Osteocyte (in vitro differentiated cells): ENCODE results near the gene C14orf39. TPM values are rescaled to one million over a fixed set of nuclear protein-coding genes. Genes with fewer than 3 reads are reported as not detected.

Source experiments
- DNase-seq: peaks from one replicate; pipeline ENCODE4 v3.0.0; 2021; ENCODE audit warnings: mixed read lengths; ENCODE audit not compliant: unreplicated experiment; ENCODE audit errors: extremely low spot score
- H3K27ac Mint-ChIP-seq: one replicate; pipeline ENCODE4 v1.8.0; 2021; ENCODE audit warnings: mild to moderate bottlenecking, mixed read lengths; ENCODE audit not compliant: unreplicated experiment
- H3K27me3 Mint-ChIP-seq: one replicate; pipeline ENCODE4 v1.8.0; 2021; ENCODE audit warnings: mixed read lengths; ENCODE audit not compliant: unreplicated experiment
- H3K36me3 Mint-ChIP-seq: one replicate; pipeline ENCODE4 v1.8.0; 2021; ENCODE audit warnings: mixed read lengths; ENCODE audit not compliant: unreplicated experiment
- H3K4me1 Mint-ChIP-seq: one replicate; pipeline ENCODE4 v1.8.0; 2021; ENCODE audit warnings: mixed read lengths; ENCODE audit not compliant: unreplicated experiment
- H3K4me3 Mint-ChIP-seq: one replicate; pipeline ENCODE4 v1.8.0; 2021; ENCODE audit warnings: mild to moderate bottlenecking, moderate library complexity, mixed read lengths; ENCODE audit not compliant: unreplicated experiment
- H3K9me3 Mint-ChIP-seq: one replicate; pipeline ENCODE4 v1.8.0; 2021; ENCODE audit warnings: mixed read lengths; ENCODE audit not compliant: unreplicated experiment
- total RNA-seq: library from RNA; stranded (reverse); gene quantifications from 2 replicates; pipeline ENCODE4 v1.2.1, GENCODE V29; 2021
- TF ChIP-seq, protein P1 (sequence below): fragments of 200-600 bp; sonication (generic); IDR thresholded peaks from 2 replicates; pipeline ENCODE4 v1.5.0; 2021; ENCODE audit warnings: antibody characterized with exemption, mild to moderate bottlenecking, moderate library complexity

Gene C14orf39
- total RNA-seq, 1 donor from 2014 or later = 1.1 TPM

DNA sequence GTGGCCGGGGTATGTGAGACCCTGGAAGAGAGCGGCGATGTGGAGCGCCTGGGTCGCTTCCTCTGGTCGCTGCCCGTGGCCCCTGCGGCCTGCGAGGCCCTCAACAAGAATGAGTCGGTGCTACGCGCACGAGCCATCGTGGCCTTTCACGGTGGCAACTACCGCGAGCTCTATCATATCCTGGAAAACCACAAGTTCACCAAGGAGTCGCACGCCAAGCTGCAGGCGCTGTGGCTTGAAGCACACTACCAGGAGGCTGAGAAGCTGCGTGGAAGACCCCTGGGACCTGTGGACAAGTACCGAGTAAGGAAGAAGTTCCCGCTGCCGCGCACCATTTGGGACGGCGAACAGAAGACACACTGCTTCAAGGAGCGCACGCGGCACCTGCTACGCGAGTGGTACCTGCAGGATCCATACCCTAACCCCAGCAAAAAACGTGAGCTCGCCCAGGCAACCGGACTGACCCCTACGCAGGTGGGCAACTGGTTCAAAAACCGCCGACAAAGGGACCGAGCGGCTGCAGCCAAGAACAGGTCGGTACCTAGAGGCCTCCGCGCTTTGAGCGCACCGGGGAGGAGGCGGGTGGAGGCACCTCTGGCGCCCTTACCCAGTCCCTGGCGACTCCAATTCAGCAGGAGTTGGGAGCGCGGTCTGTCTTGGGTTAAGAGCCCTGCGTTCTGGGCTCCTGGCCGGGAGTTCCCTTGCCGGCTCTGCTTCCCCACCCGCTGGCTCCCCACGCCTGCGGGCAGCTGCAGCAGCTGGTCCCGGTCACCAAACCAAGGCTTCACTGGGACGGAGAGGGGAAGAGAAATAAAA is 23.8 kb upstream of the C14orf39 start:
- Mint-ChIP-seq H3K27ac (no peak overlapping the region), H3K36me3 (no peaks in the 10 kb centered on the region), H3K4me1 (peaks cover 35% of the 10 kb centered on the region), H3K27me3 (peaks cover 93% of the 10 kb centered on the region), H3K9me3 (no peaks in the 10 kb centered on the region), H3K4me3 (peak overlapping the region; percentile 32)
- no peak for DNase-seq
- TF ChIP-seq, protein P1, sequence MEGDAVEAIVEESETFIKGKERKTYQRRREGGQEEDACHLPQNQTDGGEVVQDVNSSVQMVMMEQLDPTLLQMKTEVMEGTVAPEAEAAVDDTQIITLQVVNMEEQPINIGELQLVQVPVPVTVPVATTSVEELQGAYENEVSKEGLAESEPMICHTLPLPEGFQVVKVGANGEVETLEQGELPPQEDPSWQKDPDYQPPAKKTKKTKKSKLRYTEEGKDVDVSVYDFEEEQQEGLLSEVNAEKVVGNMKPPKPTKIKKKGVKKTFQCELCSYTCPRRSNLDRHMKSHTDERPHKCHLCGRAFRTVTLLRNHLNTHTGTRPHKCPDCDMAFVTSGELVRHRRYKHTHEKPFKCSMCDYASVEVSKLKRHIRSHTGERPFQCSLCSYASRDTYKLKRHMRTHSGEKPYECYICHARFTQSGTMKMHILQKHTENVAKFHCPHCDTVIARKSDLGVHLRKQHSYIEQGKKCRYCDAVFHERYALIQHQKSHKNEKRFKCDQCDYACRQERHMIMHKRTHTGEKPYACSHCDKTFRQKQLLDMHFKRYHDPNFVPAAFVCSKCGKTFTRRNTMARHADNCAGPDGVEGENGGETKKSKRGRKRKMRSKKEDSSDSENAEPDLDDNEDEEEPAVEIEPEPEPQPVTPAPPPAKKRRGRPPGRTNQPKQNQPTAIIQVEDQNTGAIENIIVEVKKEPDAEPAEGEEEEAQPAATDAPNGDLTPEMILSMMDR = no peak

DNA sequence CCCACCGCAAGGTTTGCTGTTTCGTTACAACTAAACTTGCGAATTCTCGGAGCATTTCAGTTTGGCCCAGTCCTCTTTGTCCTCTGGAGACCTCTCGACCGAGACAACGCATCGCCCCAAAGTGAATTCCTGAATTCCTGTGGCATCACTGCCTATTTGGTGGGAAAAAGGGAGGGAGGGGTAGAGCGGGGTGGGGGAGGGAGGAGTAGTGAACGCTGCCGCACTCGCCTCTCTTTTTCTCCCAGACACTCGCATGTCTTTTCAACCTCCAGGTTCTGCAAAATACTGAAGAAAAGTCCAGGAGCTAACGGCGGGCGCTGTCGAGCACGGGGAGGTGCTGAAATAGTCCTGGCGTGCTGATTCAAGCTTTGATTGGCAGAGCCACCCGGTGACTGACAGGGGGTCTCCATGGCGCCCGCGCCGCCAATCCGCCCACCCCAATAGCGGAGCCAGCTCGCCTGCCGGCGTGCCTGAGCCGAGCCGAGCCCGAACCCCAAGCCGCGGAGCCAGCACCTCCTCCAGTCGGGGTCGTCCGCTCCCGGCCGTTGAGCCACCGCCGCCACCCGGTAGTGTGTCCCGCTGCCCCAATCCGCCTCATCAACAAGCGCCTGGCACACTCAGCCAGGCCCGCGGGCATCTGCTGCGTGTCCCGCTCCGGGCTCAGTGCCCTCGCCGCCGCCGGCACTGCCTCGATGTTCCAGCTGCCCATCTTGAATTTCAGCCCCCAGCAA is 23.0 kb upstream of the C14orf39 start, which contains the start of gene SIX6:
Gene SIX6 (plus strand): TSS at position 440 of the 731 bp plus-strand sequence. CDS start 253 bp downstream, at position 693.
- H3K9me3 Mint-ChIP-seq = no peaks in the 10 kb centered on the region
- DNase-seq = no peak
- TF ChIP-seq, protein P1 = no peak
- no peaks in the 10 kb centered on the region for H3K36me3 Mint-ChIP-seq
- H3K4me1 Mint-ChIP-seq = peaks cover 30% of the 10 kb centered on the region
- peak within 1 kb of the TSS; percentile 32 for H3K4me3 Mint-ChIP-seq
- H3K27me3 Mint-ChIP-seq = peaks cover 93% of the 10 kb centered on the region
- no peak within 1 kb of the TSS for H3K27ac Mint-ChIP-seq

DNA sequence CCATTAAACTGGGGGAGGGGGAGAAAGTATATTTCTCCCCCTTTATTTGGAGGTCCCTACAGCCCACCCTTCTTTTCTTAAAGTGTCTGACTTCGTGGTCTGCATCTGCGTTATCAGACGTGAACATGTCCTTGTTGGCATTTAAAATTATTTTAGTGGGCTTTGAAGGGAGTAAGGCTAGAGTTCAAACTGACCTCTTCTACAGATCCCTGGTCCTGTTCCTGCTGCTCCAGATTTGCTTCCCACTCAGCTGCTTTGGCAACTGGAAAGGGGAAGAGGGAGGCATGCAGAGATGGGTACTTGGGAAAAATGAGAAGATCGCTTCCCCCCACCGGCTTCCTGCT is 22.5 kb upstream of the C14orf39 start:
- Mint-ChIP-seq H3K36me3 (no peaks in the 10 kb centered on the region), H3K27me3 (peaks cover 94% of the 10 kb centered on the region), H3K4me3 (peak overlapping the region; percentile 32), H3K27ac (no peak overlapping the region), H3K9me3 (no peaks in the 10 kb centered on the region), H3K4me1 (peaks cover 30% of the 10 kb centered on the region)
- TF ChIP-seq, protein P1 = no peak
- DNase-seq = no peak

DNA sequence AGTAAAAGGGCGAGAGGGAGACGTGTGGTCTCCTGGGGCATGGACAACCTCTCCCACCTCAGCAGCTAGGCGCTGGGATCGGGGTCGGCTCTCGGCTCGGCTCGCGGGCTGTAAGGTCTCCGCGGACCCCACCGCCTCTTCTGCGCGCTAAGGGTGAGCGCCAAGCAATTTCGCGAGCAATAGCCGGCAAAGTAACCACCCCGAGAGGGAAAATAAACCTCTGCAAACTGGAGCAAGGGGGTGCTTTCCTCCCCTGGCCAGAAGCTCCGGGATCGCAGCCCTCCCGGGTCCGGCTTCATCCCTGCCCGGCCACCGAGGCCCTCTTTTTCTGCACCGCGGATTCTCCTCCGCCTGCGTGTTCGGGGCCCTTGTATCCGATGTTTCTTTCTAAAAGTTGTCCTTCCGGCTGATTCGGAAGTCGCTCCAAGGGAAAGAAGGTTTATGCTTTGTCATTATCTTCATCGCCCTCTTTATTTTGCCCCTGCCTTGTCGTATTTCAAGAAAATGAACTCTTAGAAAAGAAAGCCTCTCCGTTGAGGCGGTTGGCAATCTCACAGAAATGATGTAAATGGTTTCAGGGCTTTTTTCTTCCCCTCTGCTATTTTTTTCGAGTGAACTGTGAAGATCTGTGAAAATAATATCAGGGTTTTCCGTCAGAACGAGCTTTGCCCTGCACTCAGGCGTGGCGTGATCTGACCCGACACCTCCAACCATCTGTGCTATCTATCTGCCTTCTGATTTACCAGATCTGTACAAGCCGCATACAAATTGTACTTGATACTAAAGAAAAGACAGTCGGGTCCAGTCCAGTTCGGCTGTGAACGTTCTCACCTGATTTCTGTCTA is 21.3 kb upstream of the C14orf39 start:
- Mint-ChIP-seq H3K4me3 (no peak overlapping the region), H3K4me1 (peaks cover 30% of the 10 kb centered on the region), H3K27ac (no peak overlapping the region), H3K36me3 (no peaks in the 10 kb centered on the region), H3K27me3 (peaks cover 93% of the 10 kb centered on the region), H3K9me3 (no peaks in the 10 kb centered on the region)
- no peak for DNase-seq
- TF ChIP-seq, protein P1 = no peak
